Right lobe of liver (tissue), 4 donors: ENCODE data around the gene CCL3.
"Not testable (repeated sequence)": the region's sequence is repeated elsewhere in the genome, so short reads cannot be mapped to it uniquely, and the experiment has no call there.

Source experiments
- CTCF ChIP-seq, 4 donors: fragments of 200-600 bp in 3 of 4; fragments of 450-650 bp in 1 of 4; IDR thresholded peaks; one replicate each; pipeline versions ENCODE4 v1.5.1 to v1.8.0; 2016 to 2022; ENCODE audit warnings: antibody characterized with exemption in 4 of 4, mild to moderate bottlenecking in 2 of 4
- POLR2A ChIP-seq: fragments of 450-650 bp; IDR thresholded peaks from one replicate; pipeline ENCODE4 v1.6.1; 2017; ENCODE audit warnings: antibody characterized with exemption, mild to moderate bottlenecking
- donor health status: DM: no; HTN: no; CAD: no.
- donor health status: DM: no; HTN: no; CAD: no.
- donor health status: DM: no; HTN: yes; CAD: no.

GRCh38 chr17:36114971-36115648, 25.2 kb upstream of the CCL3 start:
- TF ChIP-seq POLR2A; CTCF (IDR thresholded peaks at IDR 0.05): not testable (repeated sequence)
